Keratinocyte (primary cell): ENCODE measurements around the gene CFAP61. TPM values are rescaled to one million over a fixed set of nuclear protein-coding genes. Genes with fewer than 3 reads are reported as not detected.
"Not testable (repeated sequence)": the region's sequence is repeated elsewhere in the genome, so short reads cannot be mapped to it uniquely, and the experiment has no call there.

Source experiments
- DNase-seq: peaks from one replicate; pipeline ENCODE4 v3.0.0-alpha.2; 2011; ENCODE audit warnings: low read depth, missing footprints, low spot score
- FAIRE-seq: peaks from 2 replicates; lab custom pipeline; 2011; peaks lifted over from hg19 to GRCh38; lab: Jason Lieb, UNC
- H2AFZ ChIP-seq: 2 replicates; pipeline ENCODE4 v1.6.0; 2012; ENCODE audit warnings: low read length, control low read depth, inconsistent platforms; ENCODE audit not compliant: control insufficient read depth
- H3K27ac ChIP-seq: 2 replicates; pipeline ENCODE4 v1.5.1; 2011; ENCODE audit warnings: low read length; ENCODE audit not compliant: control insufficient read depth, insufficient read depth
- H3K27me3 ChIP-seq: 3 replicates; pipeline ENCODE4 v1.6.0; 2011; ENCODE audit warnings: low read length; ENCODE audit not compliant: control insufficient read depth, insufficient read depth; ENCODE audit errors: extremely low read depth
- H3K36me3 ChIP-seq, 2 experiments: 2 replicates in 1 of 2; 3 replicates in 1 of 2; pipeline ENCODE4 v1.5.1; 2011; ENCODE audit warnings: low read length in 2 of 2, mild to moderate bottlenecking in 1 of 2; ENCODE audit not compliant: control insufficient read depth in 2 of 2, insufficient read depth in 2 of 2; ENCODE audit errors: extremely low read depth in 1 of 2
- H3K4me1 ChIP-seq: 3 replicates; pipeline ENCODE4 v1.5.1; 2011; ENCODE audit warnings: low read length; ENCODE audit not compliant: control insufficient read depth, insufficient read depth; ENCODE audit errors: extremely low read depth
- H3K4me2 ChIP-seq: 3 replicates; pipeline ENCODE4 v1.6.0; 2011; ENCODE audit warnings: low read depth, low read length; ENCODE audit not compliant: control insufficient read depth, insufficient read depth; ENCODE audit errors: extremely low read depth
- H3K4me3 ChIP-seq, 3 experiments: fragments of 200-600 bp in 1 of 3; sonication (generic) in 1 of 3; 2 replicates in 2 of 3; 3 replicates in 1 of 3; pipeline ENCODE4 v1.5.1; 2011 to 2016; ENCODE audit warnings: low read length in 3 of 3, mild to moderate bottlenecking in 3 of 3, control low read depth in 2 of 3, inconsistent platforms in 1 of 3, low read depth in 1 of 3, mixed read lengths in 1 of 3, mixed run types in 1 of 3, moderate library complexity in 1 of 3; ENCODE audit not compliant: control insufficient read depth in 2 of 3, insufficient read depth in 2 of 3; ENCODE audit errors: extremely low read depth in 1 of 3
- H3K79me2 ChIP-seq: 2 replicates; pipeline ENCODE4 v1.6.0; 2012; ENCODE audit warnings: low read length; ENCODE audit not compliant: control insufficient read depth, insufficient read depth
- H3K9ac ChIP-seq: 3 replicates; pipeline ENCODE4 v1.6.0; 2011; ENCODE audit warnings: low read length; ENCODE audit not compliant: control insufficient read depth, insufficient read depth; ENCODE audit errors: extremely low read depth
- H3K9me1 ChIP-seq: 3 replicates; pipeline ENCODE4 v1.6.0; 2011; ENCODE audit warnings: low read length; ENCODE audit not compliant: control insufficient read depth, insufficient read depth; ENCODE audit errors: extremely low read depth
- H3K9me3 ChIP-seq: 2 replicates; pipeline ENCODE4 v1.5.1; 2012; ENCODE audit warnings: low read depth, low read length; ENCODE audit not compliant: control insufficient read depth
- H4K20me1 ChIP-seq: 3 replicates; pipeline ENCODE4 v1.6.0; 2011; ENCODE audit warnings: low read length; ENCODE audit not compliant: control insufficient read depth, insufficient read depth; ENCODE audit errors: extremely low read depth
- EZH2 ChIP-seq: IDR thresholded peaks from one replicate; pipeline ENCODE4 v1.6.1; 2012; ENCODE audit warnings: inconsistent platforms, mild to moderate bottlenecking, low read length, moderate library complexity
- dilution Hi-C: fragments of 300-500 bp; cut with MboI; formaldehyde crosslinking; loops from one replicate; pipeline ENCODE4 v1.7.0; 2020; ENCODE audit warnings: low sequenced_read_pairs; ENCODE audit not compliant: extremely low pct_ligation_motif_present
- polyA plus RNA-seq, 5 experiments: library from polyadenylated mRNA; depleted of rRNA in 3 of 5; stranded (reverse) in 3 of 5; stranded (forward) in 1 of 5; unstranded in 1 of 5; fragments of >200 nt; gene quantifications; 1 replicate in 1 of 5; 2 replicates in 3 of 5; 3 replicates in 1 of 5; pipeline versions ENCODE4 v1.2.1 to v1.2.3, GENCODE V29; 2011 to 2012; ENCODE audit warnings: missing spikeins in 2 of 5, low read depth in 1 of 5, low replicate concordance in 1 of 5
- TF ChIP-seq, protein P1 (sequence below), 3 experiments: IDR thresholded peaks in 1 of 3; conservative IDR thresholded peaks in 1 of 3; optimal IDR thresholded peaks in 1 of 3; 2 replicates in 2 of 3; 3 replicates in 1 of 3; pipeline versions ENCODE3 to v1.5.1; 2011; ENCODE audit warnings: low read length in 3 of 3, mild to moderate bottlenecking in 3 of 3, moderate library complexity in 2 of 3, control low read depth in 1 of 3, inconsistent platforms in 1 of 3; ENCODE audit not compliant: insufficient read depth in 2 of 3; ENCODE audit errors: extremely low read depth in 1 of 3

CFAP61 gene
- polyA plus RNA-seq, 1 donor (not counting 4 experiments of a cell fraction or from before 2014, with no cell fraction given), result 0.25 TPM

DNA sequence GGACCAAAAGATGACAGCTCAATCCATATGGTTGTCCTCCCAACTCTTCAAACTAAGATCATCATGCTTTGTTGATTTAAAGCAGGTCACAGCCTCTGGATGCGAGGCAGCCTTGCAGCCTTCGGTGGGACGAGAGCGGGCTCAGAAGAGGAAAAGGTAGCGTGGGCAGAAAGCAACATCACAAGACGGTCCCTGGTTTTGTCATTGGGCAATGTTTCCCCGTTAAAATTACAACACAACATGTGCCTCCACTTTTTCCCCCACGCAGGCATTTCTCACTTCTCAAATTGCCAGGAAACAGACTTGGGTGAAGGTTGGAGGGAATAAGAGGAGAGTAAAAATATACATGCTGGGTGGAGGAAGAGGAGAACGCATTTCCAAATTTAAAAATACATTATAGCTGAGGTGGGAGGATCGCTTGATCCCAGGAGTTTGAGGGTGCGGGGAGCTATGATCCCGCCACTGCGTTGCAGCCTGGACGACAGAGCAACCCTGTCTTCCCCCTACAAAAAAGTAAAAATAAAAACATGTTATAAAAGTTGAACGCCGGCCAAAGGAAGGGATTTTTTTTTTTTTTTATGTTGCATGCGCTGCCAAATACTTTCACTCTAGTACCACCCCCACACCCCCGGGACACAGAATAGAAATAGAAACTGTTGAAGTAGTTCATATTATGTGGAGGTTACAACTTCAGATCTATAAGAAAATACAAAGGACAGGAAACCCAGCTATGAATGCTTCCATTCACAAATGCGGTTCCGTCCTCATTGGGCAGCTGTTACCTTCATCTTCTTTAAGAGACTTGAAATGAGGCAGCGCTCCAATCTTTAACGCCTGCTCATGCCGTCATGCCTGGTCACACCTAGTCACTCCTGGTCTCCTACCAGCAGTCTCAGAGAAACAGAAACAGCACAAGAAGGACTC lies 49.0 kb upstream of the CFAP61 start:
- H3K27me3 ChIP-seq, result no peaks in the 10 kb centered on the region
- H3K4me2 ChIP-seq, result peak overlapping the region; percentile 17
- H3K4me1 ChIP-seq, result peaks cover 17% of the 10 kb centered on the region
- dilution Hi-C loops, result no loop called here
- peaks cover 20% of the 10 kb centered on the region for H3K79me2 ChIP-seq
- H3K36me3 ChIP-seq, result peaks cover 29 to 37% of the 10 kb centered on the region in 2 experiments
- peak overlapping the region in 2 of 3 experiments; percentile 7 to 22 for H3K4me3 ChIP-seq
- no peaks in the 10 kb centered on the region for H4K20me1 ChIP-seq
- H3K9me3 ChIP-seq, result no peaks in the 10 kb centered on the region
- no peak for DNase-seq
- TF ChIP-seq EZH2, result no peak
- TF ChIP-seq, protein P1, sequence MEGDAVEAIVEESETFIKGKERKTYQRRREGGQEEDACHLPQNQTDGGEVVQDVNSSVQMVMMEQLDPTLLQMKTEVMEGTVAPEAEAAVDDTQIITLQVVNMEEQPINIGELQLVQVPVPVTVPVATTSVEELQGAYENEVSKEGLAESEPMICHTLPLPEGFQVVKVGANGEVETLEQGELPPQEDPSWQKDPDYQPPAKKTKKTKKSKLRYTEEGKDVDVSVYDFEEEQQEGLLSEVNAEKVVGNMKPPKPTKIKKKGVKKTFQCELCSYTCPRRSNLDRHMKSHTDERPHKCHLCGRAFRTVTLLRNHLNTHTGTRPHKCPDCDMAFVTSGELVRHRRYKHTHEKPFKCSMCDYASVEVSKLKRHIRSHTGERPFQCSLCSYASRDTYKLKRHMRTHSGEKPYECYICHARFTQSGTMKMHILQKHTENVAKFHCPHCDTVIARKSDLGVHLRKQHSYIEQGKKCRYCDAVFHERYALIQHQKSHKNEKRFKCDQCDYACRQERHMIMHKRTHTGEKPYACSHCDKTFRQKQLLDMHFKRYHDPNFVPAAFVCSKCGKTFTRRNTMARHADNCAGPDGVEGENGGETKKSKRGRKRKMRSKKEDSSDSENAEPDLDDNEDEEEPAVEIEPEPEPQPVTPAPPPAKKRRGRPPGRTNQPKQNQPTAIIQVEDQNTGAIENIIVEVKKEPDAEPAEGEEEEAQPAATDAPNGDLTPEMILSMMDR (optimal IDR thresholded peaks at IDR 0.05 in 1 of 3, IDR thresholded peaks at IDR 0.05 in 1 of 3, conservative IDR thresholded peaks at IDR 0.05 in 1 of 3; ENCODE audit: extremely low read depth in 1 of 3, insufficient read depth in 2 of 3, low read length in 3 of 3), result no peak
- no peaks in the 10 kb centered on the region for H3K9me1 ChIP-seq
- peak overlapping the region; percentile 5 for H3K27ac ChIP-seq
- peak; percentile 71 for FAIRE-seq
- no peak overlapping the region for H2AFZ ChIP-seq
- peak overlapping the region; percentile 7 for H3K9ac ChIP-seq

DNA sequence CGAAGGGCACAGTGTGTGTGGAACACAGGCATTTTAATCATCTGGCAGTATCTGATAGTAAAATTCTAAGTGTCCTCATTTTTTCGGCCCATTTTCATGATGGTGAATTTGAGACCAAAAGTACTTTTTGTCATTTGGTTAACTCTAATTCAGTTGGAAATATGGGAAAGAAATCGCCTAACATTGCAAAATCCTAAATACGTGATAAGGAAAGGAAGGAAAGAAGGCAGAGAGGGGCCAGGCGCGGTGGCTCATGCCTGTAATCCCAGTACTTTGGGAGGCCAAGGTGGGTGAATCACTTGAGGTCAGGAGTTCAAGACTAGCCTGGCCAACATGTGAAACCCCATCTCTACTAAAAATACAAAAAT lies 48.4 kb upstream of the CFAP61 start:
- H3K9ac ChIP-seq, H3K9me3 ChIP-seq, H3K27me3 ChIP-seq, H3K9me1 ChIP-seq, H2AFZ ChIP-seq, DNase-seq, FAIRE-seq, H3K4me3 ChIP-seq, H4K20me1 ChIP-seq, dilution Hi-C loops: not testable (repeated sequence)
- peaks cover 13% of the 10 kb centered on the region for H3K79me2 ChIP-seq
- peak overlapping the region; percentile 17 for H3K4me2 ChIP-seq
- peak overlapping the region; percentile 5 for H3K27ac ChIP-seq
- peaks cover 23 to 32% of the 10 kb centered on the region in 2 experiments for H3K36me3 ChIP-seq
- peaks cover 17% of the 10 kb centered on the region for H3K4me1 ChIP-seq
